Pancreas (tissue), 10 donors: Measurements from ENCODE around the gene ZSCAN20. TPM values are rescaled to one million over a fixed set of nuclear protein-coding genes. Genes with fewer than 3 reads are reported as not detected.

Experiments used
- ATAC-seq, 4 donors: fragments of 200-7000 bp; cut with Tn5 transposase; one replicate each; pipeline versions ENCODE4 v1.8.0 to v1.9.1; 2020; ENCODE audit warnings: mild to moderate bottlenecking in 4 of 4, moderate library complexity in 4 of 4
- DNase-seq, 6 donors: peaks; one replicate each; pipeline ENCODE4 v3.0.0-alpha.2; 2020
- FAIRE-seq: peaks from 2 replicates; lab custom pipeline; 2012; peaks lifted over from hg19 to GRCh38; lab: Jason Lieb, UNC
- H3K27ac ChIP-seq, 4 donors: fragments of 200-600 bp; sonication (generic); 1 replicate in 3 of 4; 2 replicates in 1 of 4; pipeline versions ENCODE4 v1.5.0 to v1.8.0; 2020
- H3K27me3 ChIP-seq, 4 donors: fragments of 200-600 bp; one replicate each; pipeline ENCODE4 v1.8.0; 2021
- H3K36me3 ChIP-seq, 3 donors: fragments of 200-600 bp; sonication (generic) in 1 of 3; one replicate each; pipeline versions ENCODE4 v1.5.0 to v1.8.0; 2020 to 2021
- H3K4me1 ChIP-seq, 3 donors: fragments of 200-600 bp; one replicate each; pipeline ENCODE4 v1.8.0; 2021
- H3K4me3 ChIP-seq, 4 donors: fragments of 200-600 bp; sonication (generic) in 2 of 4; one replicate each; pipeline versions ENCODE4 v1.5.0 to v1.8.0; 2020 to 2021
- H3K9me3 ChIP-seq, 4 donors: fragments of 200-600 bp; one replicate each; pipeline ENCODE4 v1.8.0; 2021
- CTCF ChIP-seq, 4 donors: fragments of 200-600 bp; sonication (generic) in 3 of 4; IDR thresholded peaks; one replicate each; pipeline versions ENCODE4 v1.5.0 to v1.8.0; 2021; ENCODE audit warnings: antibody characterized with exemption in 4 of 4
- WGBS, 2 donors: extraction: QIAGEN DNeasy Blood & Tissue Kit; methylation state at CpG; one replicate each; pipeline ENCODE4 v1.1.7; 2013; 5-methylcytosine and 5-hydroxymethylcytosine counted together
- intact Hi-C, 3 donors: fragments of 100-400 bp; cut with DNase I; formaldehyde crosslinking; loops; one replicate each; pipeline versions ENCODE4 v1.11.1 to v1.14.2; 2022
- polyA plus RNA-seq, 2 donors: library from polyadenylated mRNA; stranded (reverse); fragments of 200-250 nt; gene quantifications; one replicate each; pipeline ENCODE4 v1.2.3, GENCODE V29; 2013
- total RNA-seq, 6 donors: library from RNA; stranded (reverse); fragmentation: NEBNext Ultra II Directional in 4 of 6; extraction: Animal tissue kit (Norgen Biotek cat#: 25700) in 4 of 6; gene quantifications; one replicate each; pipeline versions ENCODE4 v1.2.1 to v1.2.4, GENCODE V29; 2021 to 2023
- donor health status: healthy with polysubstance abuse.
- donor health status: DM: no; HTN: no; CAD: no; lungs with moderate emphysema.
- donor health status: DM: no; HTN: no; CAD: no.
- donor health status: control.
- donor health status: control.
- donor health status: Bipolar disorder and iron deficiency.
- donor health status: DM: yes; HTN: yes; CAD: no.
- donor health status: DM: no; HTN: no; CAD: no.
- donor health status: DM: no; HTN: no; CAD: no.
- donor health status: DM: yes; HTN: yes; CAD: no.

Gene ZSCAN20
- total and polyA plus RNA-seq, 8 donors, result 0.68 to 3.4 (median 1.8) TPM

GRCh38 chr1:33517596-33518250 lies 45.3 kb downstream of the ZSCAN20 start:
- Histone ChIP-seq H3K27me3 (no peaks in the 10 kb centered on the region), H3K36me3 (no peaks in the 10 kb centered on the region), H3K27ac (no peak overlapping the region), H3K4me1 (no peaks in the 10 kb centered on the region), H3K9me3 (no peaks in the 10 kb centered on the region), H3K4me3 (no peak overlapping the region)
- DNase-seq (no peak), ATAC-seq (no peak), FAIRE-seq (no peak)
- intact Hi-C loops, result no loop called here
- TF ChIP-seq CTCF (IDR thresholded peaks at IDR 0.05), result no peak
- WGBS, 2 donors, result 82 to 86% methylated on average over 12 of the region's 12 CpGs

- no peak for FAIRE-seq
- ATAC-seq, result no peak
- no peaks in the 10 kb centered on the region for H3K9me3 ChIP-seq
- intact Hi-C loops, result no loop called here
- H3K27me3 ChIP-seq, result no peaks in the 10 kb centered on the region
- H3K4me3 ChIP-seq, result no peak overlapping the region
- no peak overlapping the region for H3K27ac ChIP-seq
- TF ChIP-seq CTCF (IDR thresholded peaks at IDR 0.05), result no peak
- DNase-seq, result no peak
- no peaks in the 10 kb centered on the region for H3K36me3 ChIP-seq
- H3K4me1 ChIP-seq, result no peaks in the 10 kb centered on the region
- WGBS, 2 donors, result 91 to 93% methylated on average over 27 of the region's 27 CpGs
Observed at GRCh38 chr1:33519240-33519884, 46.9 kb downstream of the ZSCAN20 start.

- 91 to 92% methylated on average over 3 of the region's 3 CpGs for WGBS, 2 donors
- intact Hi-C loops, result no loop called here
- no peaks in the 10 kb centered on the region for H3K27me3 ChIP-seq
- no peak for FAIRE-seq
- no peaks in the 10 kb centered on the region for H3K4me1 ChIP-seq
- ATAC-seq, result no peak
- H3K9me3 ChIP-seq, result no peaks in the 10 kb centered on the region
- no peak overlapping the region for H3K27ac ChIP-seq
- H3K4me3 ChIP-seq, result no peak overlapping the region
- no peak for DNase-seq
- H3K36me3 ChIP-seq, result no peaks in the 10 kb centered on the region
- no peak for TF ChIP-seq CTCF (IDR thresholded peaks at IDR 0.05)
Observed at GRCh38 chr1:33524586-33524985, 52.1 kb downstream of the ZSCAN20 start.

GRCh38 chr1:33527934-33528333 lies 55.5 kb downstream of the ZSCAN20 start:
- intact Hi-C loops, result no loop called here

More at GRCh38 chr1:33527934-33528333, 55.5 kb downstream of the ZSCAN20 start:
- Histone ChIP-seq H3K27ac (no peak overlapping the region), H3K4me3 (no peak overlapping the region), H3K27me3 (no peaks in the 10 kb centered on the region), H3K4me1 (no peaks in the 10 kb centered on the region), H3K9me3 (no peaks in the 10 kb centered on the region), H3K36me3 (no peaks in the 10 kb centered on the region)
- no peak for TF ChIP-seq CTCF (IDR thresholded peaks at IDR 0.05)
- WGBS, 2 donors, result 50 to 80% methylated on average over 4 of the region's 4 CpGs
- peak in 1 of 6 donors; percentile 17 for DNase-seq
- ATAC-seq, result no peak
- FAIRE-seq, result no peak
